Psoas muscle (tissue), 8 donors: ENCODE data around the gene NKG7. TPM values are rescaled to one million over a fixed set of nuclear protein-coding genes. Genes with fewer than 3 reads are reported as not detected.

ENCODE experiments used
- ATAC-seq, 4 donors: fragments of 200-7000 bp; cut with Tn5 transposase; one replicate each; pipeline ENCODE4 v1.9.1; 2020; ENCODE audit warnings: moderate library complexity in 3 of 4, mild to moderate bottlenecking in 2 of 4
- DNase-seq, 2 donors: peaks; one replicate each; pipeline ENCODE4 v3.0.0-alpha.2; 2020
- H3K27ac ChIP-seq: fragments of 200-600 bp; one replicate; pipeline ENCODE4 v1.8.0; 2022
- H3K27me3 ChIP-seq, 3 donors: fragments of 200-600 bp in 1 of 3; one replicate each; pipeline versions ENCODE4 v1.6.1 to v1.8.0; 2013 to 2022; ENCODE audit warnings: low read length in 2 of 3, mild to moderate bottlenecking in 2 of 3, moderate library complexity in 1 of 3; ENCODE audit not compliant: insufficient read depth in 3 of 3
- H3K36me3 ChIP-seq, 2 donors: fragments of 200-600 bp in 1 of 2; one replicate each; pipeline versions ENCODE4 v1.6.1 to v1.8.0; 2013 to 2022; ENCODE audit warnings: low read depth in 1 of 2, mild to moderate bottlenecking in 1 of 2, moderate library complexity in 1 of 2; ENCODE audit not compliant: insufficient read depth in 1 of 2
- H3K4me1 ChIP-seq: fragments of 200-600 bp; one replicate; pipeline ENCODE4 v1.8.0; 2022
- H3K4me3 ChIP-seq: fragments of 200-600 bp; one replicate; pipeline ENCODE4 v1.8.0; 2022; ENCODE audit warnings: mild to moderate bottlenecking
- H3K9me3 ChIP-seq: fragments of 200-600 bp; one replicate; pipeline ENCODE4 v1.8.0; 2022
- WGBS, 3 donors: extraction: QIAGEN DNeasy Blood & Tissue Kit; methylation state at CpG; one replicate each; pipeline versions ENCODE4 v1.1.6 to v1.1.7; 2013; 5-methylcytosine and 5-hydroxymethylcytosine counted together
- intact Hi-C, 2 donors: fragments of 100-400 bp; cut with DNase I; formaldehyde crosslinking; loops; one replicate each; pipeline versions ENCODE4 v1.11.0 to v1.14.2; 2022
- polyA plus RNA-seq, 3 donors: library from polyadenylated mRNA; stranded (reverse); fragments of 200-250 nt; gene quantifications; one replicate each; pipeline ENCODE4 v1.2.3, GENCODE V29; 2013
- total RNA-seq, 4 donors: library from RNA; stranded (reverse); fragmentation: NEBNext Ultra II Directional in 2 of 4; extraction: Animal tissue kit (Norgen Biotek cat#: 25700) in 2 of 4; gene quantifications; one replicate each; pipeline versions ENCODE4 v1.2.1 to v1.2.4, GENCODE V29; 2021 to 2023
- TF ChIP-seq, protein P1 (sequence below): fragments of 200-600 bp; IDR thresholded peaks from one replicate; pipeline ENCODE4 v1.8.0; 2022; ENCODE audit warnings: antibody characterized with exemption
- donor health status: healthy with polysubstance abuse.
- donor health status: DM: no; HTN: no; CAD: no; lungs with moderate emphysema.
- donor health status: Bipolar disorder and iron deficiency.
- donor health status: healthy.
- donor health status: DM: yes; HTN: yes; CAD: no.
- donor health status: DM: no; HTN: no; CAD: no.
- donor health status: DM: no; HTN: no; CAD: no.
- donor health status: DM: yes; HTN: yes; CAD: no.

Gene NKG7
- total and polyA plus RNA-seq, 7 donors: 0.61 to 2.9 (median 1.2) TPM

DNA sequence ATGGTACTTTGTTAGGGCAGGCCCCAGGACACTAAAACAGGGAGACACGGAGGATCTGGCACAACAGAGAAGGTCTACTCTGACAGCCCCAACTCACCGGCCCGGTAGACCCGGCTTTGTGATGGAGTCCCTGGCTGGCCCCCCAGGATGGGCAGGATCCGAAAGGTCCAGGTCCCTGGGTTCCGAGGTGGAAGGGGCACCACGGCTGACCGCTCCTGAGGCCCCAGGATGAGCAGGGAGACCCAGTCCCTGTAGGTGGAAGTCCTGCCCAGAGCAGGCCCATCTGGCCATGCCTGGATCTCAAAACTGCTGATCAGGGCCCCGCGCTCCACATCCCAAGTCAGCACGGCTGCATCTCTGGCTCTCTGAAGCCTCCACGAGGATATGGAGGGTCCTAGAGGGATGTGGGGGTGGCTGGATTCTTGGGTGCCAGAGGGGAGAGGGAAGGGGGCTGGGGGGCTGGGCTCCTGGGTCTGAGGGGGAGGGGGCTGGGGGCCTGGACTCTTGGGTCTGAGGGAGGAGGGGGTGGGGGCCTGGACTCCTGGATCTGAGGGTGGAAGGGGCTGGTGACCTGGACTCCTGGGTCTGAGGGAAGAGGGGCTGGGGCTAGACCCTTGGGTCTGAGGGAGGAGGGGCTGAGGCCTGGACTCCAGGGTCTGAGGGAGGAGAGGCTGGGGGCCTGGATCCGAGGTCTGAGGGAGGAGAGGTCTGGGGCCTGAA, 35.2 kb downstream of the NKG7 start:
- no peak overlapping the region for H3K27ac ChIP-seq
- no peaks in the 10 kb centered on the region for H3K4me1 ChIP-seq
- intact Hi-C loops: loop anchor here (5.0 kb wide), 4 partner anchors 100 to 445 kb away; partner anchors contain the start of gene ZNF175 (in 1 of the 2)
- peaks cover 0 to 3% (median 0%) of the 10 kb centered on the region in 3 donors for H3K27me3 ChIP-seq
- H3K9me3 ChIP-seq: no peaks in the 10 kb centered on the region
- WGBS, 3 donors: 93 to 95% (median 93%) methylated on average over 13 of the region's 13 CpGs
- ATAC-seq (no peak), DNase-seq (peak in 1 of 2 donors; percentile 48)
- TF ChIP-seq, protein P1, sequence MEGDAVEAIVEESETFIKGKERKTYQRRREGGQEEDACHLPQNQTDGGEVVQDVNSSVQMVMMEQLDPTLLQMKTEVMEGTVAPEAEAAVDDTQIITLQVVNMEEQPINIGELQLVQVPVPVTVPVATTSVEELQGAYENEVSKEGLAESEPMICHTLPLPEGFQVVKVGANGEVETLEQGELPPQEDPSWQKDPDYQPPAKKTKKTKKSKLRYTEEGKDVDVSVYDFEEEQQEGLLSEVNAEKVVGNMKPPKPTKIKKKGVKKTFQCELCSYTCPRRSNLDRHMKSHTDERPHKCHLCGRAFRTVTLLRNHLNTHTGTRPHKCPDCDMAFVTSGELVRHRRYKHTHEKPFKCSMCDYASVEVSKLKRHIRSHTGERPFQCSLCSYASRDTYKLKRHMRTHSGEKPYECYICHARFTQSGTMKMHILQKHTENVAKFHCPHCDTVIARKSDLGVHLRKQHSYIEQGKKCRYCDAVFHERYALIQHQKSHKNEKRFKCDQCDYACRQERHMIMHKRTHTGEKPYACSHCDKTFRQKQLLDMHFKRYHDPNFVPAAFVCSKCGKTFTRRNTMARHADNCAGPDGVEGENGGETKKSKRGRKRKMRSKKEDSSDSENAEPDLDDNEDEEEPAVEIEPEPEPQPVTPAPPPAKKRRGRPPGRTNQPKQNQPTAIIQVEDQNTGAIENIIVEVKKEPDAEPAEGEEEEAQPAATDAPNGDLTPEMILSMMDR: no peak
- H3K4me3 ChIP-seq: no peak overlapping the region
- H3K36me3 ChIP-seq: no peaks in the 10 kb centered on the region

DNA sequence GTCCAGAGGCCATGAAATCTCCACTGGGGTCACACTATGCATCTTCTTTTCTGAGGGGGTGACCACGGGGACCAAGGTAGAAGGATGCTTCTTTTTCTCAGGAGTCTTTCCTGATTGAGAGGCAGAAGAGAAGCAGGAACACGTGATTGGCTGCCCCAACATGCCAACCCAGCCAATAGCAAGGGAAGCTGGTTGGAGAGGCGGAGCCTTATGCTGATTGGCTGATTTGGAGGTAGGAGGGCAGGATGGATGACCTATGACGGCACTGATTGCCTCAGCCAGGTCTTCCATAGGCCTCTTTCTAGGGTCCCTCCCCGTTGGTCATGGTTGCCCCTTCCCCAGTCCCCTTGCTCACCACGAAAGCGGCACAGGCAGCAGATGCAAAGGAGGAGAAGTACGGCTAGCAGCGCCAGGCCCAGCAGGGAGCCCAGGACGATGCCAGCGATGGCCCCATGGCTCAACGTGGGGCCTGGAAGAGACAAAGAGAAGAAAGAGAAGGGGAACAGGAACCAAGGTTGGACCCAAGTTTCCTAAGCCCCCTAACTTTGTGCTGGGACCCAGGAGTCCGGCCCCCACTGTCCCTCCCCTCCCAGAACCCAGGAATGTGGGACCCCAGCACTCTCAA, 38.5 kb downstream of the NKG7 start:
- no peaks in the 10 kb centered on the region for H3K36me3 ChIP-seq
- no peaks in the 10 kb centered on the region for H3K4me1 ChIP-seq
- DNase-seq: no peak
- intact Hi-C loops: no loop called here
- 82 to 89% (median 86%) methylated on average over 13 of the region's 13 CpGs for WGBS, 3 donors
- H3K4me3 ChIP-seq: no peak overlapping the region
- TF ChIP-seq, protein P1: no peak
- no peak overlapping the region for H3K27ac ChIP-seq
- ATAC-seq: no peak
- no peaks in the 10 kb centered on the region for H3K9me3 ChIP-seq
- H3K27me3 ChIP-seq: peaks cover 0 to 13% (median 3%) of the 10 kb centered on the region in 3 donors

DNA sequence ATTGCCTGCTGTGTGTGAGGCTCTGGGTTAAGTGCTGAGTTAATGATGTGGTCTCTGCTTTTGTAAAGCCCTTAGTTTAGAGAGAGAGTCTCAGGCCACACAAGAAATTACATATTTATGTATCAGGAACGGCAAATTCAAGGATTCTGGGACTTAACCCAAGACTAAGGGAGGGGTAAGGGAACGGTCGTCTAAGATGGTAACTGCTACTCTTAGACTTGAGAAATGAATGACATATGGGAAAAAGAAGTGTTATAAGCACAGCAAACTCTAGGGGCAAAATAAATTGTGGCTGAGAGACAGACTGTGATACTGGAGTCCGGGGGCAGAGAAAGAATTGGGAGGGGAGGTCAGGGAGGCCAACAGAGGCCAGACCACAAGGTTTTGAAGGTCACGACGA, 40.7 kb downstream of the NKG7 start:
- intact Hi-C loops: no loop called here
- WGBS, 3 donors: 86 to 90% (median 90%) methylated on average over 6 of the region's 6 CpGs
- H3K27ac ChIP-seq: no peak overlapping the region
- TF ChIP-seq, protein P1: no peak
- DNase-seq (no peak), ATAC-seq (no peak)
- no peaks in the 10 kb centered on the region for H3K9me3 ChIP-seq
- H3K4me1 ChIP-seq: no peaks in the 10 kb centered on the region
- H3K36me3 ChIP-seq: no peaks in the 10 kb centered on the region
- no peak overlapping the region for H3K4me3 ChIP-seq
- H3K27me3 ChIP-seq: peaks cover 0 to 34% (median 13%) of the 10 kb centered on the region in 3 donors

DNA sequence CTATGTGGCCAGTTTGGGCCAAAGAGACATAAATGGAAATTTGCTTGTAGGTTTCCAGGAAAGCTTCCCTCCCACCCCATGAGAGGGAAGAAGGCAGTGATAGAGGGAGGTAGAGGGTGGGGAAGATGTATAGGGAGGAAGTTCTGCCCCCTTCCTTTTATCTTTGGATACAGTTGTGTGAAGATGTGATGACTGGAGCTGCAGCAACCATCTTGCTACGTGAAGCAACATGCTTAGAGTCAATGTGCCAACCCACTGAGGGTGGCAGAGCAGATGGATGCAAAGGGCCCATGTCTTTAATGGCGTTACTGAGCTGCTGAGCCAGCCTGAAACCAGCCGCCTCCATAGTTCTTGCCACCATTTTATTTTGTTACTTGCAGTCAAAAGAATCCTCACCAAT, 41.3 kb downstream of the NKG7 start:
- WGBS, 3 donors: 60 to 81% (median 80%) methylated on average over 3 of the region's 3 CpGs
- no peak for ATAC-seq
- peaks cover 0 to 39% (median 15%) of the 10 kb centered on the region in 3 donors for H3K27me3 ChIP-seq
- H3K27ac ChIP-seq: no peak overlapping the region
- no peak overlapping the region for H3K4me3 ChIP-seq
- no peaks in the 10 kb centered on the region for H3K9me3 ChIP-seq
- H3K4me1 ChIP-seq: no peaks in the 10 kb centered on the region
- DNase-seq: no peak
- H3K36me3 ChIP-seq: no peaks in the 10 kb centered on the region
- intact Hi-C loops: no loop called here
- TF ChIP-seq, protein P1: no peak
